ENCODE data around the gene CCNA2.

CCNA2 gene

GRCh38 chr4:121819216-121819965 is 4.3 kb downstream of the CCNA2 start:
- H2AK5ac ChIP-seq (ENCODE audit: low read length, severe bottlenecking) = no peak overlapping the region
- H4K91ac ChIP-seq (ENCODE audit: low read length) = no peak overlapping the region
- H3K36me3 ChIP-seq (ENCODE audit: control insufficient read depth in 1 of 2, insufficient read depth in 2 of 2, low read depth in 1 of 2, low read length in 2 of 2) = peaks cover 3 to 49% of the 10 kb centered on the region in 2 experiments
- H3K18ac ChIP-seq (ENCODE audit: low read depth in 1 of 2, low read length in 2 of 2) = no peak overlapping the region
- no peak overlapping the region for H2AFZ ChIP-seq (ENCODE audit: low read depth, low read length)
- no peaks in the 10 kb centered on the region for H3K27me3 ChIP-seq (ENCODE audit: control insufficient read depth in 1 of 2, insufficient read depth in 1 of 2, low read length in 2 of 2)
- no CpG with 5 or more reads among the region's 1 CpG for WGBS
- H3K4me1 ChIP-seq (ENCODE audit: control insufficient read depth, insufficient read depth, low read depth, low read length) = peaks cover 4% of the 10 kb centered on the region
- H3K9me3 ChIP-seq (ENCODE audit: control insufficient read depth, low read length) = no peaks in the 10 kb centered on the region
- DNase-seq = peak; percentile 17
- H2BK15ac ChIP-seq (ENCODE audit: low read depth, poor library complexity, severe bottlenecking) = no peak overlapping the region
- no peak overlapping the region for H3K23ac ChIP-seq (ENCODE audit: low read length in 2 of 2)
- H2BK120ac ChIP-seq (ENCODE audit: low read depth, low read length) = no peak overlapping the region
- no peak overlapping the region for H2BK5ac ChIP-seq (ENCODE audit: low read depth, low read length, poor library complexity, severe bottlenecking)
- no peak overlapping the region for H3K4ac ChIP-seq (ENCODE audit: low read depth in 1 of 2, low read length in 2 of 2)
- H4K8ac ChIP-seq (ENCODE audit: low read length) = no peak overlapping the region
- no peak overlapping the region for H3K4me2 ChIP-seq (ENCODE audit: low read length, poor library complexity, severe bottlenecking)
- H2BK12ac ChIP-seq (ENCODE audit: low read length in 2 of 2) = no peak overlapping the region
- H3K79me1 ChIP-seq (replicated peaks; ENCODE audit: low read length, poor library complexity, severe bottlenecking) = peaks cover 7% of the 10 kb centered on the region
- no peak overlapping the region for H3K14ac ChIP-seq (ENCODE audit: low read length in 2 of 2)
- H3K27ac ChIP-seq (ENCODE audit: low read length, poor library complexity, severe bottlenecking) = peak overlapping the region; percentile 3
- peak overlapping the region; percentile 1 for H3K9ac ChIP-seq (ENCODE audit: low read length)
- H3K4me3 ChIP-seq (ENCODE audit: insufficient read depth in 1 of 2, low read depth in 1 of 2, low read length in 2 of 2) = peak overlapping the region in 1 of 2 experiments; percentile 23

- no peak overlapping the region for H2BK15ac ChIP-seq (ENCODE audit: low read depth, poor library complexity, severe bottlenecking)
- WGBS = 39% methylated on average over 1 of the region's 1 CpG
These were observed 5.5 kb downstream of the CCNA2 start for GRCh38 chr4:121818215-121818614.

GRCh38 chr4:121817701-121818100 is 6.0 kb downstream of the CCNA2 start:
- no peaks in the 10 kb centered on the region for H3K4me1 ChIP-seq (ENCODE audit: control insufficient read depth, insufficient read depth, low read depth, low read length)
- H3K9me3 ChIP-seq (ENCODE audit: control insufficient read depth, low read length) = no peaks in the 10 kb centered on the region
- peaks cover 2% of the 10 kb centered on the region for H3K79me1 ChIP-seq (replicated peaks; ENCODE audit: low read length, poor library complexity, severe bottlenecking)
- H3K27me3 ChIP-seq (ENCODE audit: control insufficient read depth in 1 of 2, insufficient read depth in 1 of 2, low read length in 2 of 2) = no peaks in the 10 kb centered on the region
- H3K14ac ChIP-seq (ENCODE audit: low read length in 2 of 2) = no peak overlapping the region
- H2BK120ac ChIP-seq (ENCODE audit: low read depth, low read length) = no peak overlapping the region
- H2BK12ac ChIP-seq (ENCODE audit: low read length in 2 of 2) = no peak overlapping the region
- no peak overlapping the region for H4K91ac ChIP-seq (ENCODE audit: low read length)
- H3K27ac ChIP-seq (ENCODE audit: low read length, poor library complexity, severe bottlenecking) = no peak overlapping the region
- no peak overlapping the region for H3K9ac ChIP-seq (ENCODE audit: low read length)
- H3K4me2 ChIP-seq (ENCODE audit: low read length, poor library complexity, severe bottlenecking) = no peak overlapping the region
- WGBS = 100% methylated on average over 1 of the region's 1 CpG
- H3K23ac ChIP-seq (ENCODE audit: low read length in 2 of 2) = no peak overlapping the region
- no peak overlapping the region for H4K8ac ChIP-seq (ENCODE audit: low read length)
- no peak overlapping the region for H2AK5ac ChIP-seq (ENCODE audit: low read length, severe bottlenecking)
- no peak overlapping the region for H3K4me3 ChIP-seq (ENCODE audit: insufficient read depth in 1 of 2, low read depth in 1 of 2, low read length in 2 of 2)
- H3K36me3 ChIP-seq (ENCODE audit: control insufficient read depth in 1 of 2, insufficient read depth in 2 of 2, low read depth in 1 of 2, low read length in 2 of 2) = peaks cover 3 to 66% of the 10 kb centered on the region in 2 experiments
- no peak for DNase-seq
- no peak overlapping the region for H2BK15ac ChIP-seq (ENCODE audit: low read depth, poor library complexity, severe bottlenecking)
- H2BK5ac ChIP-seq (ENCODE audit: low read depth, low read length, poor library complexity, severe bottlenecking) = no peak overlapping the region
- no peak overlapping the region for H2AFZ ChIP-seq (ENCODE audit: low read depth, low read length)
- no peak overlapping the region for H3K4ac ChIP-seq (ENCODE audit: low read depth in 1 of 2, low read length in 2 of 2)
- H3K18ac ChIP-seq (ENCODE audit: low read depth in 1 of 2, low read length in 2 of 2) = no peak overlapping the region

More at GRCh38 chr4:121818215-121818614, 5.5 kb downstream of the CCNA2 start:
- Histone ChIP-seq H3K4me1 (ENCODE audit: control insufficient read depth, insufficient read depth, low read depth, low read length) (peaks cover 1% of the 10 kb centered on the region), H3K79me1 (replicated peaks; ENCODE audit: low read length, poor library complexity, severe bottlenecking) (peaks cover 4% of the 10 kb centered on the region), H3K23ac (ENCODE audit: low read length in 2 of 2) (no peak overlapping the region), H3K4ac (ENCODE audit: low read depth in 1 of 2, low read length in 2 of 2) (no peak overlapping the region), H3K4me3 (ENCODE audit: insufficient read depth in 1 of 2, low read depth in 1 of 2, low read length in 2 of 2) (no peak overlapping the region), H2AK5ac (ENCODE audit: low read length, severe bottlenecking) (no peak overlapping the region), H4K8ac (ENCODE audit: low read length) (no peak overlapping the region), H2BK12ac (ENCODE audit: low read length in 2 of 2) (no peak overlapping the region), H4K91ac (ENCODE audit: low read length) (no peak overlapping the region), H3K27ac (ENCODE audit: low read length, poor library complexity, severe bottlenecking) (no peak overlapping the region), H3K9ac (ENCODE audit: low read length) (no peak overlapping the region), H3K36me3 (ENCODE audit: control insufficient read depth in 1 of 2, insufficient read depth in 2 of 2, low read depth in 1 of 2, low read length in 2 of 2) (peaks cover 3 to 61% of the 10 kb centered on the region in 2 experiments), H3K14ac (ENCODE audit: low read length in 2 of 2) (no peak overlapping the region), H3K9me3 (ENCODE audit: control insufficient read depth, low read length) (no peaks in the 10 kb centered on the region), H3K18ac (ENCODE audit: low read depth in 1 of 2, low read length in 2 of 2) (no peak overlapping the region), H2BK120ac (ENCODE audit: low read depth, low read length) (no peak overlapping the region), H3K27me3 (ENCODE audit: control insufficient read depth in 1 of 2, insufficient read depth in 1 of 2, low read length in 2 of 2) (no peaks in the 10 kb centered on the region), H3K4me2 (ENCODE audit: low read length, poor library complexity, severe bottlenecking) (no peak overlapping the region), H2AFZ (ENCODE audit: low read depth, low read length) (no peak overlapping the region), H2BK5ac (ENCODE audit: low read depth, low read length, poor library complexity, severe bottlenecking) (no peak overlapping the region)
- DNase-seq = no peak

GRCh38 chr4:121817006-121817405 is 6.7 kb downstream of the CCNA2 start:
- no peak overlapping the region for H3K4ac ChIP-seq (ENCODE audit: low read depth in 1 of 2, low read length in 2 of 2)
- peaks cover 3 to 73% of the 10 kb centered on the region in 2 experiments for H3K36me3 ChIP-seq (ENCODE audit: control insufficient read depth in 1 of 2, insufficient read depth in 2 of 2, low read depth in 1 of 2, low read length in 2 of 2)
- no peaks in the 10 kb centered on the region for H3K9me3 ChIP-seq (ENCODE audit: control insufficient read depth, low read length)
- H2BK120ac ChIP-seq (ENCODE audit: low read depth, low read length) = no peak overlapping the region
- no peak overlapping the region for H2AK5ac ChIP-seq (ENCODE audit: low read length, severe bottlenecking)
- no peak overlapping the region for H2BK12ac ChIP-seq (ENCODE audit: low read length in 2 of 2)
- H3K4me2 ChIP-seq (ENCODE audit: low read length, poor library complexity, severe bottlenecking) = no peak overlapping the region
- H3K4me3 ChIP-seq (ENCODE audit: insufficient read depth in 1 of 2, low read depth in 1 of 2, low read length in 2 of 2) = no peak overlapping the region
- H2AFZ ChIP-seq (ENCODE audit: low read depth, low read length) = no peak overlapping the region
- H3K9ac ChIP-seq (ENCODE audit: low read length) = no peak overlapping the region
- H2BK15ac ChIP-seq (ENCODE audit: low read depth, poor library complexity, severe bottlenecking) = no peak overlapping the region
- no peak overlapping the region for H4K91ac ChIP-seq (ENCODE audit: low read length)
- no peaks in the 10 kb centered on the region for H3K4me1 ChIP-seq (ENCODE audit: control insufficient read depth, insufficient read depth, low read depth, low read length)
- H3K27me3 ChIP-seq (ENCODE audit: control insufficient read depth in 1 of 2, insufficient read depth in 1 of 2, low read length in 2 of 2) = no peaks in the 10 kb centered on the region
- no peak overlapping the region for H3K27ac ChIP-seq (ENCODE audit: low read length, poor library complexity, severe bottlenecking)
- no peak overlapping the region for H3K14ac ChIP-seq (ENCODE audit: low read length in 2 of 2)
- H3K18ac ChIP-seq (ENCODE audit: low read depth in 1 of 2, low read length in 2 of 2) = no peak overlapping the region
- WGBS = 81% methylated on average over 3 of the region's 3 CpGs
- no peak overlapping the region for H3K23ac ChIP-seq (ENCODE audit: low read length in 2 of 2)
- peaks cover 2% of the 10 kb centered on the region for H3K79me1 ChIP-seq (replicated peaks; ENCODE audit: low read length, poor library complexity, severe bottlenecking)
- no peak for DNase-seq
- H2BK5ac ChIP-seq (ENCODE audit: low read depth, low read length, poor library complexity, severe bottlenecking) = no peak overlapping the region
- H4K8ac ChIP-seq (ENCODE audit: low read length) = no peak overlapping the region

All from mesenchymal stem cell (in vitro differentiated cells and primary cell).